CD4-positive, alpha-beta T cell treated with Interleukin-21 for 1 hour (primary cell): ENCODE results near the gene ARL13A.
"Not testable (repeated sequence)": the region's sequence is repeated elsewhere in the genome, so short reads cannot be mapped to it uniquely, and the experiment has no call there.

Experiments
- DNase-seq: peaks from one replicate; pipeline ENCODE4 v3.0.0-alpha.2; 2020

ARL13A gene

DNA sequence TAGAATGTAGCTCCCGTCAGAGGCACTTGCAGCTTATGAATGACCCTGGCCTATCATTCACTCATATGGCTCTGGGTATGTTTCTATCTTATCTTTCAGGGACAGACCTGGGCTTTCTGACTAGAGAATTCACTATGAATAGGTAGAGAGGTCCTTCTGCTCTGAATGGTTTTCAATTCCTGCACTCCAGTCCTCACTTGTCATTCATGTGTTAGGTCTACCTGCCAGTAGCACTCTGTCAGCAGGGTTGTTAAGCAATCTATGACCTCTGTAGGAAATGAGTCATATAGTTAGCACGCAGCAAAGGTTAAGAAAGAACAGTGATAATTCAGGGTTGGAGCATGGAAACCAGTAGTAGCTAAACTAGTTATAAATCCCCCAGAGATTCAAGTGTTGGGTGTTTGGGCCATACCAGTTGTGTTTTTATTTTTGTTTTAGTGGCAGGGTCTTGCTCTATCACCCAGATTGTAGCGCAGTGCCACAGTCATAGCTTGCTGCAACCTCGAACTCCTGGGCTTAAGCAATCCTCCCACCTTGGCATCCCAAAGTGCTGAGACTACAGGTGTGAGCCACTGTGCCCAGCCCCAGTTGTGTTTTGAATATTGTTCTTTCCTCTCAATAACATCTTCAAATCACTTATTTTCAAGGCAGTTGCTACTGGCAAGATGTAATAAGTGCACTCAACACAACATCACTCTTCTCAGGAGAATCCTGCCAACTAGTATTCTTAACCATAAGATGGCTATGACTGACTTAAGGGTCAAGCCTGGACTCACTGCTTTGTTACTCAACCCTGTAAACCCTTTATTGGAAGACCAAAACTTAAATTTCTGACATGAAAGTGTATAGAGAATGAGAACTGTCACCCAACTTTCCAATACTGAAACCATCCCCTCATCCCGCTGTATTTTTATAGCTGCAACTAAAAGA, 25.1 kb downstream of the ARL13A start:
- no peak for DNase-seq

DNA sequence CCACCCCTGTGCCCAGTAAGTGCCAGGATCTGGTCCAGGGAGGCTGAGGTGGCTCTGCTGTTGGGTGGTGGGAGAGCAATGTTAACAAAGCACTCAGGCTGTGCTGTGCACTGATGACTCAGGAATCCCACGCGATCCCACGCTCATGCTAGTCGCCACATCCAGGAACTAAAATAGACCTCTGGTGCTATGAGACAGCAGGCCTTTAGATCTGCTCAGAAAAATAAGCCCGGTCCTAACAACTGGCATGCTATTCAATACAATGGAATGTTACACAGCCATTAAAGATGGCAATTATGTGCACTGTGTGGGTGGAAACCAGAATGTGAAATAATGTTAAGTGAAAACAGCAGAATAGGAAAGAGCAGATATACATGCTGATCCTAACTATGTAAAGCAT, 26.0 kb downstream of the ARL13A start:
- DNase-seq, result no peak

DNA sequence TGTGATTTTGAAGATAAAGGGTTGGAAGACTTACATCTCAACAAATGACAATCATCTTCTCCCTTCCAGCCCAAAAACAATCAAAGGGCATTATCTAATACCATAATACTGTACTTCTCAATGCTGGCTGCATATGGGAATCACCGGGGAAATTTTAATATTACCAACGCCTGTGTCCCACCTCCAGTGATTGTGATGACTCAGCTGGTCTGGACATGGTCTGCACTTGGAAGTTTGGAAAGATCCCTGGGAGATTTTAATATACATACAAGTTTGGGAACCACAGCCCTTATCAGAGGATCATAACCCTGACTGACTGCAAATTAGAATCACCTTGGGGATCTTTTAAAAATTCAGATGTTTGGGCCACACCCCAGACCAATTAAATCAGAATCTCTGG, 29.9 kb downstream of the ARL13A start:
- no peak for DNase-seq

DNA sequence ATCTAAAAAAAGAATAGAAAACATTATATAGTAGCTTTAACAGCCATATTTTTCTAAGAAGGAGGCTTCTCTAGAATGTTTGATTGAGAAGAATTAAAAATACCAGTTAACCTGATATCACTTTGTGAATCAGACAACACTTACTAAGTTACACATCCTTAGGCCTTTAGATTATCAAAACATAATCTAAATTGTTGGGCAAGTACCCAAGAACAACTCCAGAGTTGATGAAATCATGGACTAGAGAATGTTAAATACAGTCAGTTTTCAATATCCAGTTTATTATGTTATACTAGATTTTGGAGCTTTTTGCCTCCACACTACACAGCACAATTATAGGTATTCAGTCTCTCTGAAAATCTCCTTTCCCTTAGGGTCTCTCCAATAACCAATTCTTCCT, 39.6 kb downstream of the ARL13A start:
- no peak for DNase-seq

DNA sequence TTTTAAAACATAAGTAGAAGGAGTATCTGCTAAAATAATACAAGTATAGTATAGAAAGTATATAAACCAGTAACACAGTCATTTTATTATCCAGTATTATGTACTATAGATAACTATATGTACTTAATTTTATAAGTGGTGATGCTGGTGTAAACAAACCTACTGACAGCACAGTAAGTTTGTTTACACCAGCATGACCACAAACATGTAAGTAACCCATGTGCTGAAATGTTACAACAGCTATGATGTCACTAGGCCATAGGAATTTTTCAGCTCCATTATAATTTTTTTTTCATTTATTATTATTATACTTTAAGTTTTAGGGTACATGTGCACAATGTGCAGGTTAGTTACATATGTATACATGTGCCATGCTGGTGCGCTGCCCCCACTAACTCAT, 42.5 kb downstream of the ARL13A start:
- not testable (repeated sequence) for DNase-seq

DNA sequence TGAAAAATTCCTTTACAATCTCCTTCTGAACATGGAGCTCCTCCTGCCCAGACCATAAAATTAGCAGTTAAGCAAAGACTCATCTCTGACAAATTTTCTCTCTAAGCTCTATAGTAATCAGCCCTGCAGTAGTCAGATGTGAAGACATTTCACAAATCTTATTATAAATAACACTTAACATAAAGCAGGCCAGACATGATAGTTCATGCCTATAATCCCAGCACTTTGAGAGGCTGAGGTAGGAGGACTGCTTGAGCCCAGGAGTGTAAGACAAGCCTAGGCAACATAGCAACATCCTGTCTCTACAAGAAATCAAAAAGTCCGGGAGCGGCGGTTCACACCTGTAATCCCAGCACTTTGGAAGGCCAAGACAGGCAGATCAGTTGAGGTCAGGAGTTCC, 52.5 kb downstream of the ARL13A start:
- DNase-seq, result no peak

DNA sequence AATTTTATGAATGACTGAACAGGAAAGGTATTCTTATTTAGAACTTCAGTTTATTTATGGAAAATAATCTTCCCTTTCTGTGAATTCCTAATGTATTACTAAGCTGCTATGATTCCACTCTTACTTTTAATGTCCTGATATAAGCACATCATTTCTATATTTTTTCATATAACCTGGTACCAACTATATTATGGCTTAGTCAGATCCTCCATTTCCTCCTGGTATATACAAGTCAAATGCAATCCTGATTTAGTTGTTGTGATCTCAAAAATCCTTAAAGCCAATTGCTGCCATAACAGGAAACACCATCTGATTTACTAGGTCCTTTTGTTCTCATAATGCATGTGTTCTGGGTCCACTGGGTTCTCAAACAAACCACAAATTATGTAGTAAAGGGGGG, 55.6 kb downstream of the ARL13A start:
- DNase-seq, result no peak

DNA sequence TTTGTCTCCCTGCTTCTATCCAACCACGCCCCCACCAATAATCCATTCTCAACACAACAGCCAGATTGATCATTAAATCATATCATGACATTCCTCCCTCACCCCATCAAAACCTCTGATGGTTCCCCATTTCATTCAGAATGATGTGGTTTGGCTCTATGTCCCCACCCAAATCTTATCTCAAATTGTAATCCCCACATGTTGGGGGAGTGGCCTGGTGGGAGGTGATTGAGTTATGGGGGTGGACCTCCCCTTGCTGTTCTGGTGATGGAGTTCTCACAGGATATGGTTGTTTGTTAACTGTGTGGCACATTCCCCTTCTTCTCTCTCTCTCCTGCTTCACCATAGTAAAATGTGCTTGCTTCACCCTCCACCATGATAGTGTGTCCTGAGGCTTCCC, 59.1 kb downstream of the ARL13A start:
- DNase-seq, result no peak

DNA sequence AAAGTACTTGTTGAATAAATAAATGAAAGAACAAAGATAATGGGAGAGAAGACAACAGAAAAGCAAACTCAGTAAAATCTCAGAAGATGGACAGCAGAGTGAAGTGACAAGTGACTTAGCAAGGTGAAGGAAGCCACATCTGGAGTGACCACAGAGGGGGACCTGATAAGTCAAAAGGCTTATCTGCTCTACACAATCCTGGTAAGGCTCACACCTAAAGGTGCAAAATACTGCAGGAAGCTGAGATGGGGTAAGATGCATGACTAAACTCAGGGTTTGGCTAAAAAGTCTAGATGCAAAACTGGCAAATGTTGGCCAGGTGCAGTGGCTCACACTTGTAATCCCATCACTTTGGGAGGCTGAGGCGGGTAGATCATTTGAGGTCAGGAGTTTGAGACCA, 60.2 kb downstream of the ARL13A start:
- DNase-seq, result no peak

DNA sequence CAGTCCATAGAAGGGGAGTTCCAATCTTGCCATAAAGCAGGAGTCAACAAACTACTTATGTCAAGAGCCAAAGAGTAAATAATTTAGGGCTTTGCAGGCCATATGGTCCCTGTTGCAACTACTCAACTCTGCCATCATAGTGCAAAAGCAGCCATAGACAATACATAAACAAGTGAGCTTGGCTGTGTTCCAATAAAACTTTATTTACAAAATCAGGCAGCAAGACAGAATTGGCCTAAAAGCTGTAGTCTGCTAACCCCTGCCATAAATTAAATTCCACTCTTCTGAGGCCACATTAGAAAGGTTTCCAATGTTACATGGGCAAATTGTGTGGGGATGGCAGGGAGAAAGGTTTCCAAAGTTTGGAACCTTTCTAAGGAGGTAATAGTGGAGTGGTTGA, 67.7 kb downstream of the ARL13A start:
- no peak for DNase-seq

DNA sequence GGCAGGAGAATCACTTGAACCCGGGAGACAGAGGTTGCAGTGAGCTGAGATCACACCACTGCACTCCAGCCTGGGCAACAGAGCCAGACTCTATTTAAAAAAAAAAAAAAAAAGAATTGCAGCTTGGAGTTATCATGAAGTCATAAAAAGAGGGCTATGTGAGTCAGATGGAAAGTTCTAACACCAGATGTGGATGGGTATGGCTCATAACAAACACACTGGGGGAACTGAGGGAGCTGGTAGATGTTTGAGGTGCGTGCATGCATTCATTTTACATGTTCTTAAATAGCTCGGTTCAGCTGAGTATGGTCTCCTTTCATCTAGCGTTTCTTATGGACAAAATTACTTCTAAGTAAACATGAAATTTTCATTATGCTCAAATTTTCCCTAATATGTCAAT, 70.7 kb downstream of the ARL13A start:
- no peak for DNase-seq
